Tibial artery (tissue), 4 donors: ENCODE data around the gene MICAL3.

Experiments used
- DNase-seq, 2 donors: peaks; one replicate each; pipeline ENCODE4 v3.0.0-alpha.2; 2019
- H3K27ac ChIP-seq, 2 donors: fragments of 200-600 bp; sonication (generic) in 1 of 2; 1 replicate in 1 of 2; 2 replicates in 1 of 2; pipeline ENCODE4 v1.5.1; 2018 to 2019; ENCODE audit warnings: mild to moderate bottlenecking in 1 of 2
- H3K27me3 ChIP-seq, 2 donors: fragments of 200-600 bp; sonication (generic) in 1 of 2; one replicate each; pipeline versions ENCODE4 v1.5.1 to v1.6.0; 2016 to 2019
- H3K36me3 ChIP-seq, 3 donors: fragments of 200-600 bp; sonication (generic) in 2 of 3; one replicate each; pipeline ENCODE4 v1.5.1; 2016 to 2019; ENCODE audit warnings: mild to moderate bottlenecking in 2 of 3
- H3K4me1 ChIP-seq, 4 donors: fragments of 200-600 bp; sonication (generic) in 2 of 4; 1 replicate in 3 of 4; 2 replicates in 1 of 4; pipeline ENCODE4 v1.5.1; 2016 to 2019
- H3K4me3 ChIP-seq, 2 donors: fragments of 200-600 bp; sonication (generic) in 1 of 2; 1 replicate in 1 of 2; 2 replicates in 1 of 2; pipeline ENCODE4 v1.5.1; 2018 to 2019; ENCODE audit warnings: mild to moderate bottlenecking in 2 of 2
- H3K9me3 ChIP-seq, 3 donors: fragments of 200-600 bp; sonication (generic) in 1 of 3; one replicate each; pipeline ENCODE4 v1.5.1; 2016 to 2019
- intact Hi-C: fragments of 100-400 bp; cut with DNase I; formaldehyde crosslinking; loops from one replicate; pipeline ENCODE4 v1.15.0; 2023; ENCODE audit warnings: low total_unique reads
- TF ChIP-seq, protein P1 (sequence below), 2 experiments: fragments of 200-600 bp in 1 of 2; fragments of 450-650 bp in 1 of 2; IDR thresholded peaks; one replicate each; pipeline ENCODE4 v1.5.1; 2017 to 2019; ENCODE audit warnings: antibody characterized with exemption in 2 of 2, mild to moderate bottlenecking in 1 of 2, moderate library complexity in 1 of 2

MICAL3 gene

DNA sequence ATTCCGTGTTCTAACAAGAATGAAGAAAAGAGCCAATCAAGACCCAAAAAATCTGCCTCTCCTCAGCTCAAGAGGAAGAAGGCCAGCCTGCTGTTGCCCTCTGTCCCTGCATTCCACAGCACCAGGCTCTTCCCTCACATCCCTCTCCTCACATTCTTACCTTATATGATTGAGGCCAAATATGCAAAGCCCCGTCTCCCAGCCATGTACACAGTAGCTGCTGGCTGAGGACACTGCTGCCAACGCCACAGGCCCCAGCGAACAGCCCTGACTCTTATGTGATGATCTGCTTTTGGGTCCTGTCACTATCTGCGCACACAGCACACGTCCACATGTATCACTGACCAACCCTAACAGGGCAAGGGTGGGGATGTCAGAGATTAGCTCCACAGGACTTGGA lies 60.2 kb downstream of the MICAL3 start:
- Histone ChIP-seq H3K4me3 (no peak overlapping the region), H3K4me1 (peaks cover 0 to 29% (median 3%) of the 10 kb centered on the region in 4 donors), H3K27ac (no peak overlapping the region), H3K9me3 (no peaks in the 10 kb centered on the region), H3K27me3 (no peaks in the 10 kb centered on the region), H3K36me3 (peaks cover 0 to 5% (median 4%) of the 10 kb centered on the region in 3 donors)
- TF ChIP-seq, protein P1, sequence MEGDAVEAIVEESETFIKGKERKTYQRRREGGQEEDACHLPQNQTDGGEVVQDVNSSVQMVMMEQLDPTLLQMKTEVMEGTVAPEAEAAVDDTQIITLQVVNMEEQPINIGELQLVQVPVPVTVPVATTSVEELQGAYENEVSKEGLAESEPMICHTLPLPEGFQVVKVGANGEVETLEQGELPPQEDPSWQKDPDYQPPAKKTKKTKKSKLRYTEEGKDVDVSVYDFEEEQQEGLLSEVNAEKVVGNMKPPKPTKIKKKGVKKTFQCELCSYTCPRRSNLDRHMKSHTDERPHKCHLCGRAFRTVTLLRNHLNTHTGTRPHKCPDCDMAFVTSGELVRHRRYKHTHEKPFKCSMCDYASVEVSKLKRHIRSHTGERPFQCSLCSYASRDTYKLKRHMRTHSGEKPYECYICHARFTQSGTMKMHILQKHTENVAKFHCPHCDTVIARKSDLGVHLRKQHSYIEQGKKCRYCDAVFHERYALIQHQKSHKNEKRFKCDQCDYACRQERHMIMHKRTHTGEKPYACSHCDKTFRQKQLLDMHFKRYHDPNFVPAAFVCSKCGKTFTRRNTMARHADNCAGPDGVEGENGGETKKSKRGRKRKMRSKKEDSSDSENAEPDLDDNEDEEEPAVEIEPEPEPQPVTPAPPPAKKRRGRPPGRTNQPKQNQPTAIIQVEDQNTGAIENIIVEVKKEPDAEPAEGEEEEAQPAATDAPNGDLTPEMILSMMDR (IDR thresholded peaks at IDR 0.05), result no peak
- intact Hi-C loops, result no loop called here
- DNase-seq, result no peak

DNA sequence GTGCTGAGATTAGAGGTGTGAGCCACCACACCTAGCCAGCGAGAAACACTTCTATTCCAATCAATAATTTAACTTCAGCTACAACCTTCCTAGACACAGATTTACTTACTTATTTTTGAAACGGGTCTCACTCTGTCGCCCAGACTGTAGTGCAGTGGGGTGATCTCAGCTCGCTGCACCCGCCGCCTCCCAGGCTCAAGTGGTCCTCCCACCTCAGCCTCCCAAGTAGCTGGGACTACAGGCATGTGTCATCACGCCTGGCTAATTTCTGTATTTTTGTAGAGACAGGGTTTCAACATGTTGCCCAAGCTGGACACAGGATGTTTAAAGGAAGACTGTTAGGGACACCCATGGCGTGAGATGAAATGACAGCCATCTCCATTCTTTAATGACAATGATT lies 61.3 kb downstream of the MICAL3 start:
- TF ChIP-seq, protein P1 (IDR thresholded peaks at IDR 0.05), result no peak
- H3K27ac ChIP-seq, result no peak overlapping the region

DNA sequence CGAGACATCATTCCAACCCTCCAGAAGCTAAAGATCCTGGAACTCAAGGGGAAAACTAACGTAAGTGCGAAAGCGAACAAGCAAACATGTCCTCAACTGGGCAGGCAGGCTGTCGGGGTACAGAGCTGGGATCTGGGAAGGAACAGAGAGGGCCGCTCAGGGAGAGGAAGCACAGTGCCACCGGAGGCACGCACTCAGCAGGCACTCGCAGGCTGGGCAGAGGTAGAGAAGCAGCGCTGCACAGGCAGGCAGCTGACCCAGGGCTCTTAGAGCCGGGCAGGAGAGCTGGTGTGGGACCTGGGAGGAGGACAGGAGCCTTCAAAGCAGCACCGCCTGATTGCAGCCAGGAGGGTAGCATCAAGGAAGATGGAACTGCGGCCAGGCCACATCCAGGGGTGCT lies 62.2 kb downstream of the MICAL3 start:
- Histone ChIP-seq H3K27me3 (no peaks in the 10 kb centered on the region), H3K4me1 (peaks cover 0 to 25% (median 1%) of the 10 kb centered on the region in 4 donors), H3K9me3 (no peaks in the 10 kb centered on the region), H3K36me3 (peaks cover 0 to 5% (median 4%) of the 10 kb centered on the region in 3 donors), H3K27ac (no peak overlapping the region), H3K4me3 (no peak overlapping the region)
- TF ChIP-seq, protein P1 (IDR thresholded peaks at IDR 0.05), result no peak
- intact Hi-C loops, result no loop called here
- DNase-seq, result no peak

More for the DNA sequence above, 61.3 kb downstream of the MICAL3 start:
- Histone ChIP-seq H3K27me3 (no peaks in the 10 kb centered on the region), H3K9me3 (no peaks in the 10 kb centered on the region), H3K36me3 (peaks cover 0 to 5% (median 4%) of the 10 kb centered on the region in 3 donors), H3K4me3 (no peak overlapping the region), H3K4me1 (peaks cover 0 to 25% (median 1%) of the 10 kb centered on the region in 4 donors)
- DNase-seq, result no peak
- intact Hi-C loops, result no loop called here

DNA sequence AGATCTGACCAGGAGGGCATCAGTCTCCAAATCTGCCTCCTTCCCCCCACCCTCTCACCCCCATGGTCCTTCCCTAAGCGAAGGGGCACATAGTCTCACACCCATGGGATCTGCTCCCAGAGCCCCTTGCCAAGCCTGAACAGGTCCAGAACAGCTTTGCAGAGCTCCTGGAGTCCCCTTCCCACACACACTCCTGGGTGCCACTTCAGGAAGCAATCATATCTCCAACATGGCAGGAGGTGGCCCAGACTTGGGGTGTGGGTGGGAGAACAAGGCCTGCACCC lies 63.0 kb downstream of the MICAL3 start:
- DNase-seq, result no peak
- Histone ChIP-seq H3K36me3 (peaks cover 0 to 5% (median 4%) of the 10 kb centered on the region in 3 donors), H3K27me3 (no peaks in the 10 kb centered on the region), H3K9me3 (no peaks in the 10 kb centered on the region), H3K4me1 (peaks cover 0 to 25% (median 1%) of the 10 kb centered on the region in 4 donors), H3K27ac (no peak overlapping the region), H3K4me3 (no peak overlapping the region)
- TF ChIP-seq, protein P1 (IDR thresholded peaks at IDR 0.05), result no peak
- intact Hi-C loops, result no loop called here

DNA sequence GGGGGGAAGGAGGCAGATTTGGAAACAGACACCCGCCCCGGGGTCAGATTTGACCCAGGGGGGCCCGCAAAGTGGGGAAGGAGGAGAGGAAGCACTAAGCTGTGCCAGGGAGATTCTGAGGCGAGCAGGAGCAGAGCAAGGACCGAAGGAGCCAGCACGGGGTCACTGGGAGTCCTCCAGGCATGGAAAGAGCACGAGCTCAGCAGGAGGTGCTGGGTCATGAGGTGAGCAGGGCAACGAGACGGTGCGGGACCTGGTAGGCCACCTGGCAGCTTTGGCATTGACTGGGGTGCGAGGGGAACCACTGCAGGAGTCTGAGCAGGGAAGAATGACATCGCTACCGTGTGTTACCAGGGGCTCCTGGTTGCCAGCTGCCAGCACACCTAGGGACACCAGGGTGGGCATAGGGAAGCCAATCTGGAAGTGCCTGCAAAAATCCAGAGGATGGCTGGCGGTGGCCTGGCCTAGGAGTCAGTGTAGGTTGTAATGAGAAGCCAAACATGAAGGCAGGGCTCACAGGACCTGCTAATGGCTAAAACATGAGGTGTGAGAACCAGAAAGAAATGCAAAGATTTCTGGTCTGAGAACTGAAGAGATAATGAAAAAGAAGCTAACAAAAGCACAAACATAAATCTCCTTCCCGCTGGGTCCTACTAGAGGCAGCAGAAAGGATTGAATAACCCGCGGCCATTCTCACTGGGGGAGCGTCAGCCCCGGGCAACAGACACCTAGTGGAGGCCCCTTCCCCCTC lies 63.5 kb downstream of the MICAL3 start:
- no peak overlapping the region for H3K27ac ChIP-seq
- TF ChIP-seq, protein P1 (IDR thresholded peaks at IDR 0.05), result no peak
- no peaks in the 10 kb centered on the region for H3K27me3 ChIP-seq
- H3K36me3 ChIP-seq, result peaks cover 0 to 5% (median 4%) of the 10 kb centered on the region in 3 donors
- no peak for DNase-seq
- intact Hi-C loops, result no loop called here
- no peaks in the 10 kb centered on the region for H3K9me3 ChIP-seq
- H3K4me3 ChIP-seq, result no peak overlapping the region
- peaks cover 0 to 27% (median 3%) of the 10 kb centered on the region in 4 donors for H3K4me1 ChIP-seq
